HG03342 (cell line): ENCODE measurements around the gene KLHL15.
"Not testable (repeated sequence)": the region's sequence is repeated elsewhere in the genome, so short reads cannot be mapped to it uniquely, and the experiment has no call there.

Experiments used
- ATAC-seq: cut with Tn5 transposase; IDR thresholded peaks from one replicate; pipeline ENCODE4 v1.9.1; 2021; ENCODE audit warnings: mild to moderate bottlenecking, moderate library complexity; ENCODE audit not compliant: unreplicated experiment

Gene KLHL15

GRCh38 chrX:24027086-24027485, at the start of gene KLHL15:
Gene KLHL15 (minus strand): TSS chrX:24027186. CDS start chrX:24006693, 20,493 bp downstream.
- no peak for ATAC-seq

- ATAC-seq = no peak
Observed at GRCh38 chrX:24069877-24070276, 42.9 kb upstream of the KLHL15 start.

- no peak for ATAC-seq
Observed at GRCh38 chrX:24063488-24063887, 36.5 kb upstream of the KLHL15 start.

- ATAC-seq = peak; percentile 13
Observed at GRCh38 chrX:24055043-24055356, 28.0 kb upstream of the KLHL15 start.

GRCh38 chrX:24054182-24055042, 27.4 kb upstream of the KLHL15 start, which contains the start of gene EIF2S3:
Gene EIF2S3 (plus strand): TSS chrX:24054956. CDS start chrX:24054969, 13 bp downstream.
- ATAC-seq = peak; percentile 89

GRCh38 chrX:24050522-24051318, 23.7 kb upstream of the KLHL15 start:
- ATAC-seq = not testable (repeated sequence)

- not testable (repeated sequence) for ATAC-seq
Observed at GRCh38 chrX:24049643-24050042, 22.7 kb upstream of the KLHL15 start.

- not testable (repeated sequence) for ATAC-seq
Observed at GRCh38 chrX:24046060-24046459, 19.1 kb upstream of the KLHL15 start.

GRCh38 chrX:24037729-24038128, 10.7 kb upstream of the KLHL15 start:
- ATAC-seq = no peak

GRCh38 chrX:24034485-24034884, 7.5 kb upstream of the KLHL15 start:
- no peak for ATAC-seq

- no peak for ATAC-seq
Observed at GRCh38 chrX:24030597-24030996, 3.6 kb upstream of the KLHL15 start.

GRCh38 chrX:24027985-24028384, 999 bp upstream of the KLHL15 start:
- no peak for ATAC-seq

- no peak for ATAC-seq
Observed at GRCh38 chrX:24026432-24026831, 554 bp downstream of the KLHL15 start.

GRCh38 chrX:24025741-24026403, 1.1 kb downstream of the KLHL15 start:
- ATAC-seq = peak; percentile 28

GRCh38 chrX:24024819-24025740, 1.9 kb downstream of the KLHL15 start:
- peak; percentile 86 for ATAC-seq

GRCh38 chrX:24023972-24024669, 2.9 kb downstream of the KLHL15 start:
- no peak for ATAC-seq

- ATAC-seq = no peak
Observed at GRCh38 chrX:24023544-24023943, 3.4 kb downstream of the KLHL15 start.

- no peak for ATAC-seq
Observed at GRCh38 chrX:24020306-24020876, 6.6 kb downstream of the KLHL15 start.

GRCh38 chrX:24019448-24019847, 7.5 kb downstream of the KLHL15 start:
- no peak for ATAC-seq
